ENCODE measurements around the gene VAC14.

The VAC14 gene

DNA sequence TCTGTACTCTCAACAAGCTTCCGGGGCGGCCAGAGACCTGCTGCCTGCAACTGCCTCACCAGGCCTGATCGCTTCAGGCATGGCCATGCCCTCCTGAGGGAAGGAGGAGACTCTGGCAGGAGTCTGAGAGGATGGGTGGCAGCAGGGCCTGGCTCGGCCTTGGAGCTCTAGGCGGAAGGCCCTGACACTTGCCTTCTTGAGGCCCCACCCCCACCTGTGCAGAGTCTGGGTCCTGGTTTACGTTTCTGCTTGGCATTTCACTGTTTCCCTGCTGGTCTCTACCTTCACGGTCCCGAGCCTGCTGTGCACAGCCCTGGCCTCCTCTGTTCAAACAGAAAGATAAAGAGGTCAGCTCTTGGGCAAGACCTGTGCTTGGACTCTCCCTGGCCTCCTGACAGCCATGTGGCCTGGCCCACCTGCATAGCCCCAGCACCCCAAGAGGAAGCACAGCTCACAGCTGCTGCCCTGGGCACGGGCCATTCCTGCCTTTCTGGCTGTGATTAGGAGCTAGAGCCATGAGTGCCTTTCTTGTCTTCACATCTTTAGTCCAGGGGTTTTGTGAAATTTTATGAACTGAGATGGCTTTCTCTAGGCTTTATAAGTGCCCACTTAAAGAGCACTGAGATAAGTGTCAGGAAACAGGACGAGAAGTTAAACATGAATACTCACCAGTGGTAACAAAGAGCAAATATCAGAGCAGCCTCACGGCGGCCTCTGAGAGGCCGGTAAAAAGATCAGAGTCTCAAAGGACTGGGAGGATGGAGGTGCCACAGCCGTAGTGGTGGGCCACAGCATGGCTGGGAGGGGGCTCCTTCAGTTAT, 89.5 kb downstream of the VAC14 start:
- no peak for TF ChIP-seq CTCF (conservative IDR thresholded peaks at IDR 0.05; ENCODE audit: low read depth, low read length)
- DNase-seq (ENCODE audit: low read depth) = no peak
- H3K4me3 ChIP-seq (ENCODE audit: low read length) = no peak overlapping the region

GRCh38 chr16:70710422-70711210, 90.3 kb downstream of the VAC14 start:
- no peak for TF ChIP-seq CTCF (conservative IDR thresholded peaks at IDR 0.05; ENCODE audit: low read depth, low read length)
- H3K4me3 ChIP-seq (ENCODE audit: low read length) = no peak overlapping the region
- no peak for DNase-seq (ENCODE audit: low read depth)

DNA sequence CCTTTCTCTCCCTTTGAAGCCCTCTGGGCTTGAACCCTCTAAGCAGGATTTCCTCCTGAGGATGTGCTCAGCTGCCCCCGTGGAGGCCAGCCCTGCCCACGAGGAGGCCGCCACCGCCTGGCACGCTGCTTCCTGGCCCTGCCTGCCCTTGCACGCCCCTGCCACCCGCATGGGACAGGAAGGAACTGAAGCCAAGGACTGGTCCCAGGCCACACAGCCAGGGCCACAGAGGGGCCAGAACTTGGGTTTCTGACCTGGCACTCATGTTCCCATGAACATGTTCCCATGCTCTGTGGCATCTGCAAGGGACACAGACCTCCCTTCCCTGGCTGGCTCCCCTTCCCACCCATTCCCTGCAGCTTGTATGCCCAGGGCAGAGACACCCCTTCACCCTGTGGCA, 91.0 kb downstream of the VAC14 start:
- no peak for DNase-seq (ENCODE audit: low read depth)
- TF ChIP-seq CTCF (conservative IDR thresholded peaks at IDR 0.05; ENCODE audit: low read depth, low read length) = no peak
- no peak overlapping the region for H3K4me3 ChIP-seq (ENCODE audit: low read length)

GRCh38 chr16:70709457-70709856, 91.5 kb downstream of the VAC14 start:
- DNase-seq (ENCODE audit: low read depth) = no peak
- H3K4me3 ChIP-seq (ENCODE audit: low read length) = no peak overlapping the region
- no peak for TF ChIP-seq CTCF (conservative IDR thresholded peaks at IDR 0.05; ENCODE audit: low read depth, low read length)

- H3K4me3 ChIP-seq (ENCODE audit: low read length) = no peak overlapping the region
- no peak for DNase-seq (ENCODE audit: low read depth)
- no peak for TF ChIP-seq CTCF (conservative IDR thresholded peaks at IDR 0.05; ENCODE audit: low read depth, low read length)
Measured at GRCh38 chr16:70708366-70709246, 92.4 kb downstream of the VAC14 start.

- DNase-seq (ENCODE audit: low read depth) = peak; percentile 86
- H3K4me3 ChIP-seq (ENCODE audit: low read length) = no peak overlapping the region
- TF ChIP-seq CTCF (conservative IDR thresholded peaks at IDR 0.05; ENCODE audit: low read depth, low read length) = no peak
Measured at GRCh38 chr16:70706948-70707465, 94.0 kb downstream of the VAC14 start.

Data from retinal pigment epithelial cell (primary cell).